IMR-90 (cell line): Measurements from ENCODE around the gene S100A8.

Source experiments
- BHLHE40 ChIP-seq: fragments of 150-350 bp; IDR thresholded peaks from 2 replicates; pipeline ENCODE4 v1.6.1; 2016; ENCODE audit warnings: mild to moderate bottlenecking, low read depth, low read length
- CEBPB ChIP-seq: IDR thresholded peaks from 2 replicates; pipeline ENCODE4 v1.6.1; 2012; ENCODE audit warnings: low read depth, low read length, improper control_type of control experiment
- CTCF ChIP-seq: conservative IDR thresholded peaks from 2 replicates; pipeline ENCODE4 v1.5.1; 2012; ENCODE audit warnings: mild to moderate bottlenecking, low read depth, low read length, improper control_type of control experiment
- ELK1 ChIP-seq: fragments of 150-350 bp; IDR thresholded peaks from 2 replicates; pipeline ENCODE4 v1.6.1; 2016; ENCODE audit warnings: low read depth, mild to moderate bottlenecking, low read length, moderate library complexity, borderline replicate concordance
- FOS ChIP-seq: fragments of 150-350 bp; IDR thresholded peaks from 2 replicates; pipeline ENCODE4 v1.6.1; 2016; ENCODE audit warnings: low read depth, low read length
- MAFK ChIP-seq: IDR thresholded peaks from 2 replicates; pipeline ENCODE4 v1.6.1; 2012; ENCODE audit warnings: low read depth, low read length, improper control_type of control experiment
- MXI1 ChIP-seq: IDR thresholded peaks from 2 replicates; pipeline ENCODE4 v1.6.1; 2012; ENCODE audit warnings: low read depth, mild to moderate bottlenecking, low read length, moderate library complexity, borderline replicate concordance
- POLR2A ChIP-seq: IDR thresholded peaks from 2 replicates; pipeline ENCODE4 v1.6.1; 2012; ENCODE audit warnings: mild to moderate bottlenecking, low read depth, low read length
- RCOR1 ChIP-seq: IDR thresholded peaks from 2 replicates; pipeline ENCODE4 v1.6.1; 2012; ENCODE audit warnings: mild to moderate bottlenecking, low read length, improper control_type of control experiment; ENCODE audit not compliant: insufficient replicate concordance
- RFX5 ChIP-seq: IDR thresholded peaks from 2 replicates; pipeline ENCODE4 v1.8.0; 2012; ENCODE audit warnings: low read depth, mild to moderate bottlenecking, low read length, moderate library complexity
- SMC3 ChIP-seq: fragments of 150-350 bp; IDR thresholded peaks from 2 replicates; pipeline ENCODE4 v1.6.1; 2016; ENCODE audit warnings: low read depth, mild to moderate bottlenecking, antibody characterized with exemption, low read length, moderate library complexity

DNA sequence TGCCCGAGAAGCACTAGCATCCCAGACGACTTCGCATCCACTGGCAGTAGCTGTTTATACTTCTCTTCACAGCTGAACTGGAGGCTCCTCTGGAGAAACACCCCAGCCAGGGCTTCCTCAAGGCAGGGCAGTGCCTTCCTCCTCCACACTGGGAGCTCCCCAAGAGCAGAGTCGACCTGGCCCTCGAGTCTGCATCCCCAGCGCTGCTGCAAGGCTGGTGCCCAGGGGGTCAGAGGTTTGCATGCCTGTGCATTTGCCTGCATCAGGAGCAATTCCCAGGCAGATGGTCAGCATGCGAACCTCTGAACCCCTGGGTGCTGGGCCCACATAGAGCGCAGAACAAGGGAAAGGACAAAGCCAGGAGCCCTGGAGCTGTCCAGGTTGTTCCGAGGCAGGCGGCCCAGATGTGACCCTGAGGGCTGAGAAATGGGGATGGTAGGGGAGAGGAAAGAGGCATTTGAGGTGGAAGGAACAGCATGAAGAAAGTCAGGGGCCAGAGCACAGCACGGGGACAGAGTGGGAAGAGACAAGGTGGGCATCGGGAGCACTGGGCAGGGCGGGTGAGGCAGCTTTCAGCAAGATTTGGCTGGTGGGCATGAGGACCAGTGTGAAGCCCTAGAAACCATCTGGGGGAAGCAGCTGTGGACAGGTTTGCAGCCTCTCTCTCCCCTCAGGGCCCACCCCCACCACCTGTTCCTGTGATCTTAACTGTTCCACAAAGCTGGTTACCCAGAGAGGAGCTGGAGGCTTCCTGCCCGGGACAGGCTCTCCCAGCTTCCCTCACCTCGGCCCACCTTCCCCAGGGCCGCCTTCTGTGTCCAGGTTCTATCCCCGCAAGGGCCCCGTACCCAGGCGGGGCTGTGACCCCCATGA is 6.4 kb upstream of the S100A8 start:
- TF ChIP-seq MAFK: no peak
- no peak for TF ChIP-seq FOS
- TF ChIP-seq CTCF: no peak
- no peak for TF ChIP-seq RFX5
- no peak for TF ChIP-seq SMC3
- no peak for TF ChIP-seq POLR2A
- no peak for TF ChIP-seq ELK1
- TF ChIP-seq MXI1: no peak
- TF ChIP-seq CEBPB: no peak
- no peak for TF ChIP-seq RCOR1
- no peak for TF ChIP-seq BHLHE40
